HG02943 (cell line): ENCODE data around the gene DRC7.
"Not testable (repeated sequence)": the region's sequence is repeated elsewhere in the genome, so short reads cannot be mapped to it uniquely, and the experiment has no call there.

ENCODE experiments used
- ATAC-seq: cut with Tn5 transposase; IDR thresholded peaks from one replicate; pipeline ENCODE4 v1.9.1; 2021; ENCODE audit warnings: mild to moderate bottlenecking, low read depth, moderate library complexity; ENCODE audit not compliant: unreplicated experiment

The DRC7 gene

GRCh38 chr16:57730771-57731730 lies 36.4 kb downstream of the DRC7 start:
- no peak for ATAC-seq

- no peak for ATAC-seq
Measured at GRCh38 chr16:57732037-57732436, 37.4 kb downstream of the DRC7 start.

- ATAC-seq = no peak
Measured at GRCh38 chr16:57732714-57733113, 38.1 kb downstream of the DRC7 start.

- ATAC-seq = no peak
Measured at GRCh38 chr16:57734308-57734924, 39.8 kb downstream of the DRC7 start.

GRCh38 chr16:57734925-57735754 lies 40.5 kb downstream of the DRC7 start:
- ATAC-seq = peak; percentile 89

GRCh38 chr16:57735755-57736418 lies 41.3 kb downstream of the DRC7 start, which contains the start of gene KATNB1:
Gene KATNB1 (plus strand): TSS chr16:57735770. CDS start chr16:57737244, 1,474 bp downstream.
- no peak for ATAC-seq

GRCh38 chr16:57736419-57737351 lies 42.1 kb downstream of the DRC7 start:
- no peak for ATAC-seq

- no peak for ATAC-seq
Measured at GRCh38 chr16:57738844-57739243, 44.2 kb downstream of the DRC7 start.

- ATAC-seq = no peak
Measured at GRCh38 chr16:57739756-57740422, 45.3 kb downstream of the DRC7 start.

GRCh38 chr16:57740423-57741071 lies 45.9 kb downstream of the DRC7 start:
- no peak for ATAC-seq

GRCh38 chr16:57741660-57742191 lies 47.1 kb downstream of the DRC7 start:
- no peak for ATAC-seq

GRCh38 chr16:57742543-57742942 lies 47.9 kb downstream of the DRC7 start:
- ATAC-seq = no peak

- no peak for ATAC-seq
Measured at GRCh38 chr16:57743458-57743857, 48.9 kb downstream of the DRC7 start.

- no peak for ATAC-seq
Measured at GRCh38 chr16:57743886-57744641, 49.5 kb downstream of the DRC7 start.

- no peak for ATAC-seq
Measured at GRCh38 chr16:57744642-57744903, 50.0 kb downstream of the DRC7 start.

GRCh38 chr16:57745768-57746167 lies 51.2 kb downstream of the DRC7 start:
- no peak for ATAC-seq

- not testable (repeated sequence) for ATAC-seq
Measured at GRCh38 chr16:57746316-57746715, 51.7 kb downstream of the DRC7 start.
